BJ (cell line): ENCODE data around the gene ARHGEF11. TPM values are rescaled to one million over a fixed set of nuclear protein-coding genes. Genes with fewer than 3 reads are reported as not detected.

ENCODE experiments used
- CTCF ChIA-PET: fragments of 350-600 bp; formaldehyde crosslinking; extraction: SDS; loops from one replicate; lab custom pipeline; 2021; ENCODE audit warnings: antibody characterized with exemption, inconsistent platforms; lab: Yijun Ruan, JAX
- POLR2A ChIA-PET: fragments of 300-600 bp; sonication (Branson Sonifier 250); formaldehyde crosslinking; extraction: SDS; loops from one replicate; lab custom pipeline; 2021; ENCODE audit warnings: antibody characterized with exemption; lab: Charles Lee
- DNase-seq: peaks from one replicate; pipeline ENCODE4 v3.0.0-alpha.2; 2011; ENCODE audit warnings: low read depth
- H3K27me3 ChIP-seq: 2 replicates; pipeline ENCODE4 v1.6.0; 2011; ENCODE audit warnings: low read length; ENCODE audit not compliant: control insufficient read depth, insufficient read depth
- H3K36me3 ChIP-seq: 2 replicates; pipeline ENCODE4 v1.5.1; 2011; ENCODE audit warnings: low read length; ENCODE audit not compliant: control insufficient read depth, insufficient read depth
- H3K4me3 ChIP-seq: 2 replicates; pipeline ENCODE4 v1.5.1; 2011; ENCODE audit warnings: low read depth, mild to moderate bottlenecking, control low read depth, low read length
- polyA plus RNA-seq: library from polyadenylated mRNA; depleted of rRNA; stranded (reverse); fragments of >200 nt; gene quantifications from 2 replicates; pipeline ENCODE4 v1.2.3, GENCODE V29; 2011
- TF ChIP-seq, protein P1 (sequence below): IDR thresholded peaks from 2 replicates; pipeline ENCODE4 v1.5.1; 2011; ENCODE audit warnings: low read depth, mild to moderate bottlenecking, control low read depth, inconsistent platforms, low read length, moderate library complexity; ENCODE audit not compliant: insufficient read depth

ARHGEF11 gene
- polyA plus RNA-seq, 1 experiment, result 19.5 TPM

DNA sequence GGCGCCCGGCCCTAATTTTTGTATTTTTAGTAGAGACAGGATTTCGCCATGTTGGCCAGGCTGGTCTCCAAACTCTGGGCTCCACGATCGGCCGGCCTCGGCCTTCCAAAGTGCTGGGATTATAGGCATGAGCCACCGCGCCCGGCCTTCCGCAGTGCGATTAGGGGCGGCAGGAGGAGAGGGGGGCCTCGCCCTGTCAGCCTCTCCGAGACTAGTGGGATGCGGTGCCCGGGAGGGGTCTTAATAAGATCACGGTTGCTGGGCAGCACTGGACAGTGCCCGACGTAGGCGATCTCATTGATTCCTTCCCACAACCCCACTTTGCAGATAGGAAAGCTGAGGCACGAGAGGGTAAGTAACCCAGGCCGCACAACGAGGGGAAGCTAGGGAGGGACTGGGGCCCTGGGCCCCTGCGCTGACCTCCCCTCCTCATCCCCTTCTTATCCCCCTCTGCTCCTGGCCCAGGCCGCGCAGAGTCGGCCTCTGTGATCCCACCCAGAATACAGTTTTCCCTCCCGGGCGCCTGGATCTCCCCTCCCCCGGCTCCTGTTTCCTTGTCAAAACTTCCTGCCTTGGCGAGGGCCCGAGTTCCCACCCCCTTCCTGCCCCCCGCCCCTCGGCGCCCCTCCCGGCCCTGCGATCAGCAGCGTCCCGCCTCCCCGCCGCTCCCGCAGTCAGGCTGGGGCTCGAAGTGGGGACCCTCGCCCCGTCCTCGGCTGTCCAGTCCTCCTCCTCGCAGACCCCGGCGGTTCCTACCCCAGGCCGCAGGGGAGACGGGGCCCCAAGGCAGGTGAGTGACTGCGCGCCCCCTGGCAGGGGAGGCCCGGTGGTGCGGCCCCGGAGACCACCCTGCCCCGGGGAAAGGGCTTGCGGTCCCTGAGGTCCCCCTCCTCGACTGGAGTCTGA, 152.2 kb downstream of the ARHGEF11 start, which contains the start of gene PEAR1:
Gene PEAR1 (plus strand): TSS at position 671 of the 906 bp plus-strand sequence. CDS start 10,209 bp downstream, outside the sequence.
- H3K4me3 ChIP-seq, result peak within 1 kb of the TSS; percentile 49
- no peaks in the 10 kb centered on the region; the same call in 1 of the 2 replicates for H3K27me3 ChIP-seq
- no peaks in the 10 kb centered on the region for H3K36me3 ChIP-seq
- CTCF ChIA-PET, result interaction anchor here (0.6 to 10.8 kb wide), 19 partner anchors 8 to 233 kb away, joined by 3 to 298 read pairs (median 8); partner anchors contain the start of genes INSRR, ISG20L2, LRRC71 and METTL25B
- no peak for DNase-seq
- TF ChIP-seq, protein P1, sequence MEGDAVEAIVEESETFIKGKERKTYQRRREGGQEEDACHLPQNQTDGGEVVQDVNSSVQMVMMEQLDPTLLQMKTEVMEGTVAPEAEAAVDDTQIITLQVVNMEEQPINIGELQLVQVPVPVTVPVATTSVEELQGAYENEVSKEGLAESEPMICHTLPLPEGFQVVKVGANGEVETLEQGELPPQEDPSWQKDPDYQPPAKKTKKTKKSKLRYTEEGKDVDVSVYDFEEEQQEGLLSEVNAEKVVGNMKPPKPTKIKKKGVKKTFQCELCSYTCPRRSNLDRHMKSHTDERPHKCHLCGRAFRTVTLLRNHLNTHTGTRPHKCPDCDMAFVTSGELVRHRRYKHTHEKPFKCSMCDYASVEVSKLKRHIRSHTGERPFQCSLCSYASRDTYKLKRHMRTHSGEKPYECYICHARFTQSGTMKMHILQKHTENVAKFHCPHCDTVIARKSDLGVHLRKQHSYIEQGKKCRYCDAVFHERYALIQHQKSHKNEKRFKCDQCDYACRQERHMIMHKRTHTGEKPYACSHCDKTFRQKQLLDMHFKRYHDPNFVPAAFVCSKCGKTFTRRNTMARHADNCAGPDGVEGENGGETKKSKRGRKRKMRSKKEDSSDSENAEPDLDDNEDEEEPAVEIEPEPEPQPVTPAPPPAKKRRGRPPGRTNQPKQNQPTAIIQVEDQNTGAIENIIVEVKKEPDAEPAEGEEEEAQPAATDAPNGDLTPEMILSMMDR, result no peak
- POLR2A ChIA-PET, result interaction anchor here (0.5 kb wide), 1 partner anchor 1118 kb away, joined by 10 read pairs; no protein-coding TSS in a partner anchor

DNA sequence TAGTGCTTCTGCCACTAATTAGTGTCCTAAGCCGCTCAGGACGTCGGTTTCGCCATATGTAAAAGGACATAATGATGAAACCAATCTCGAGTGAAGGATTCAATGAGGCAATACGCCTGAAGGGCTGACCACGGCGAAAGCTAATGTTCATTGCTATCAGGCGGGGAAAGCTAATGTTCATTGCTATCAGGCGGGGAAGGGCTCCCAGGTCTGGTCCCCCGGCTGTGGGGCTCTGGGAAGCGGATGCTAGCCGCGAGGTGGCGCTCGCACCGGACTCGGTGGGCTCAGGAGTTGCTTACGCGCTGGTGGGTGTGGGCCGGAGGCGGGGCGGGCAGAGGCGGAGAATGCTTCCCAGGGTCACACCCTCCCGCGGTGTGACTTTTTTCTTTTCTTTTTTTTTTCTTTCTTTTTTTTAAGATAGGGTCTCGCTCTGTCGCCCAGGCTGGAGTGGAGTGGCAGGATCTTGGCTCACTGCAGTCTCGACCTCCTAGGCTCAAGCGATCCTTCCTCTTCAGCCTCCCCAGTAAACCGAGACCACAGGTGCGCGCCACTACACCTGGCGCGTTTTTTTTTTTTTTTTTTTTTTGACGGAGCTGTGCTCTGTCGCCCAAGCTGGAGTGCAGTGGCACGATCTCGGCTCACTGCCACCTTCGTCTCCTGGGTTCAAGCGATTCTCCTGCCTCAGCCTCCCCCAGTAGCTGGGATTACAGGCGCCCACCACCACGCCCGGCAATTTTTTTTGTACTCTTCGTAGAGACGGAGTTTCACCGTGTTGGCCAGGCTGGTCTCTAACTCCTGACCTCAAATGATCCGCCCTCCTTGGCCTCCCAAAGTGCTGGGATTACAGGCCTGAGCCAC, 153.1 kb downstream of the ARHGEF11 start:
- ChIA-PET POLR2A (interaction anchor here (0.5 kb wide), 1 partner anchor 1118 kb away, joined by 10 read pairs; no protein-coding TSS in a partner anchor), CTCF (interaction anchor here (0.7 to 10.8 kb wide), 26 partner anchors 8 to 264 kb away, joined by 3 to 298 read pairs (median 5); partner anchors contain the start of genes INSRR, ISG20L2, LRRC71 and METTL25B)
- Histone ChIP-seq H3K27me3 (peaks cover 2% of the 10 kb centered on the region; the same call in 1 of the 2 replicates), H3K4me3 (peak overlapping the region; percentile 16), H3K36me3 (no peaks in the 10 kb centered on the region)
- DNase-seq, result no peak
- TF ChIP-seq, protein P1, result peak; percentile 91

DNA sequence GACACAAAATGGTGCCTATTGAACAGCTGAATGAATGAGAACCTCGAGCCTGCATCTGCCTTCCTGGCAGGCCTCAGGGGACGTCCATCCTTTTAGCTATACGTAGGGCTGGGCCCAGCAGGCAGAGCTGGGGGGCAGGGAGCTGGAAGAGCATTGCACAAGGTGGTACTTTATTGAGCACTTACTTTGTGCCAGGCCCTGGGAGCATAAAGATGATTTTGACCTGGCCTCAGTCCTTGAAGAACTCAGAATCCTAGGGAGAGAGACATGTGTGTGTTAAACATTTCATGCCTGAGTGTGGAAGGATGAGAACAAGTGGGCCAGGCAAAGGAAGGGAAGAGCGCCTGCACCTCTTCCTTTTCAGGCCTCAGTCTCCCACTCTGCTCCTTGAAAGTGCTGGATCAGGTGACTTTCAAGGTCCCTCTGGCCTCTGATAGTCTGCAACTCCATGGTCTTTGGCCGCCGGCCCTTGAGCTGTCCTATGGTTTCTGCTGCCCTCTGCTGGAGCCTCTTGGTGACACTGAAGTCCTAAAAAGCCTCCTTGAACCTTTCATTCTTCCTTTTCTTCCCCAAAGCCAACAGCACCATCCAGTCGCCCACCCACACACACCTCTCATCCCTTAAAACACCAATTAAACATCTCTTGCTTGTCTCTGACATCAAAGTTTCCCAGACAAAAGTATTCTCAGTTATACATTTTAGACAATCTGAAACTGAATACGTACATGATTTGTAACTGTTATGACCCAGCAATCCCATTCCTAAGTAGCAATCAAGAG, 155.6 kb downstream of the ARHGEF11 start:
- ChIA-PET CTCF (interaction anchor here (0.6 to 10.8 kb wide), 33 partner anchors 10 to 263 kb away, joined by 3 to 298 read pairs (median 5); partner anchors contain the start of genes INSRR, ISG20L2, LRRC71 and METTL25B), POLR2A (no interaction called here)
- DNase-seq, result no peak

DNA sequence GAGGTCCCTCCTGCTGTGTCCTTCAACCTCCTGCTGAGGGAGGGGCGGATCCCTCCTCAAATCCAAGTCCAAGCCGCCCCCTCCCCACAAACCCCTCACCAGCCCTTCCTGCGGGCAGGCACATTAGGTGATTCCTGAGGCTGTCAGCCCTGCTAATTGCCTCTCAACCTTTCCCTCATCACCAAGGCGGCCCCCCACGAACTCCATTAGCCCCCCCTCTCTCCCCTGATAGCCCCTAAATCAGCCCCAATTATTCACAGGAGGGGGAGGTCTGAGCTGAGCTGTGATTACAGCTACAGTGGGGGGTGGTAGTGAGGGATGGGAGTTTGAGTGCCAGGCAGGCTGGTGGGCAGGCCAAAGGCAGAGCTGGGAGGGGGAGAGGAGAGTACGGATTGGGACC, 157.8 kb downstream of the ARHGEF11 start:
- Histone ChIP-seq H3K27me3 (peaks cover 27% of the 10 kb centered on the region), H3K4me3 (no peak overlapping the region), H3K36me3 (no peaks in the 10 kb centered on the region)
- DNase-seq, result no peak
- POLR2A ChIA-PET, result interaction anchor here (0.7 kb wide), 1 partner anchor 159 kb away, joined by 3 read pairs; the partner anchor contains the start of genes ISG20L2 and METTL25B
- TF ChIP-seq, protein P1, result no peak
- CTCF ChIA-PET, result interaction anchor here (0.6 to 10.8 kb wide), 10 partner anchors 8 to 230 kb away, joined by 3 to 160 read pairs (median 28); partner anchors contain the start of genes INSRR, ISG20L2, METTL25B and NTRK1

More for the DNA sequence above, 155.6 kb downstream of the ARHGEF11 start:
- H3K4me3 ChIP-seq, result no peak overlapping the region
- TF ChIP-seq, protein P1, result peak; percentile 86
- no peaks in the 10 kb centered on the region for H3K36me3 ChIP-seq
- peaks cover 13% of the 10 kb centered on the region for H3K27me3 ChIP-seq
